ENCODE results near the gene TRAIP. TPM values are rescaled to one million over a fixed set of nuclear protein-coding genes. Genes with fewer than 3 reads are reported as not detected.
A peak's percentile ranks its signal among the peaks of the same experiment; 100 is the strongest.

The TRAIP gene
- total and polyA plus RNA-seq, 8 donors: 0.79 to 2.5 (median 1.1) TPM

GRCh38 chr3:49901366-49902339 lies 45.3 kb upstream of the TRAIP start:
- Histone ChIP-seq H3K36me3 (no peaks in the 10 kb centered on the region), H3K4me1 (peaks cover 11 to 28% (median 23%) of the 10 kb centered on the region in 3 donors), H3K4me3 (no peak overlapping the region), H3K9me3 (no peaks in the 10 kb centered on the region), H3K27ac (peak overlapping the region; percentile 19 to 92 (median 81)), H3K27me3 (no peaks in the 10 kb centered on the region)
- intact Hi-C loops (cut with DNase I): no loop called here
- no peak for TF ChIP-seq CTCF (IDR thresholded peaks at IDR 0.05)
- 69 to 71% methylated on average over 11 of the region's 11 CpGs for WGBS, 2 donors
- FAIRE-seq (no peak), ATAC-seq (no peak), DNase-seq (no peak)

GRCh38 chr3:49900491-49901153 lies 44.3 kb upstream of the TRAIP start:
- peak; percentile 81 to 88 (median 83) for ATAC-seq
- no peak for FAIRE-seq
- H3K9me3 ChIP-seq: no peaks in the 10 kb centered on the region
- WGBS, 2 donors: 27 to 32% methylated on average over 8 of the region's 8 CpGs
- H3K27me3 ChIP-seq: no peaks in the 10 kb centered on the region
- H3K36me3 ChIP-seq: no peaks in the 10 kb centered on the region
- H3K4me3 ChIP-seq: no peak overlapping the region
- H3K4me1 ChIP-seq: peaks cover 11 to 23% (median 18%) of the 10 kb centered on the region in 3 donors
- peak overlapping the region; percentile 19 to 92 (median 81) for H3K27ac ChIP-seq
- peak; percentile 84 to 95 (median 90) for DNase-seq
- intact Hi-C loops (cut with DNase I): no loop called here
- TF ChIP-seq CTCF (IDR thresholded peaks at IDR 0.05): no peak

GRCh38 chr3:49899815-49900214 lies 43.5 kb upstream of the TRAIP start:
- 87 to 95% methylated on average over 5 of the region's 5 CpGs for WGBS, 2 donors
- ATAC-seq: no peak
- Histone ChIP-seq H3K4me1 (peaks cover 11 to 23% (median 17%) of the 10 kb centered on the region in 3 donors), H3K27me3 (no peaks in the 10 kb centered on the region), H3K27ac (peak overlapping the region; percentile 19 to 92 (median 81)), H3K4me3 (no peak overlapping the region), H3K9me3 (no peaks in the 10 kb centered on the region), H3K36me3 (no peaks in the 10 kb centered on the region)
- no peak for DNase-seq
- no peak for TF ChIP-seq CTCF (IDR thresholded peaks at IDR 0.05)
- no peak for FAIRE-seq
- intact Hi-C loops (cut with DNase I): no loop called here

GRCh38 chr3:49898991-49899390 lies 42.6 kb upstream of the TRAIP start:
- Histone ChIP-seq H3K36me3 (no peaks in the 10 kb centered on the region), H3K4me3 (no peak overlapping the region), H3K9me3 (no peaks in the 10 kb centered on the region), H3K4me1 (peaks cover 8 to 20% (median 17%) of the 10 kb centered on the region in 3 donors), H3K27me3 (no peaks in the 10 kb centered on the region), H3K27ac (no peak overlapping the region)
- FAIRE-seq (no peak), DNase-seq (no peak), ATAC-seq (no peak)
- intact Hi-C loops (cut with DNase I): no loop called here
- TF ChIP-seq CTCF (IDR thresholded peaks at IDR 0.05): no peak
- 84% methylated on average over 6 of the region's 6 CpGs for WGBS, 2 donors

All from pancreas (tissue), 10 donors.